PFSK-1 (cell line): ENCODE data around the gene MAST2.

ENCODE experiments used
- FOXP2 ChIP-seq: optimal IDR thresholded peaks from 2 replicates; pipeline ENCODE3; 2011; ENCODE audit warnings: borderline replicate concordance, control low read depth, inconsistent platforms; ENCODE audit not compliant: insufficient read depth; ENCODE audit errors: extremely low read length, extremely low read depth
- POLR2AphosphoS5 ChIP-seq: IDR thresholded peaks from 2 replicates; pipeline ENCODE4 v1.6.1; 2012; ENCODE audit warnings: low read depth, mild to moderate bottlenecking, control low read depth, low read length, moderate library complexity
- SIN3A ChIP-seq: IDR thresholded peaks from 2 replicates; pipeline ENCODE4 v1.6.1; 2012; ENCODE audit warnings: mild to moderate bottlenecking, low read length, moderate library complexity, borderline replicate concordance; ENCODE audit not compliant: insufficient read depth
- TAF1 ChIP-seq: IDR thresholded peaks from 2 replicates; pipeline ENCODE4 v1.6.1; 2012; ENCODE audit warnings: low read length, control low read depth, borderline replicate concordance; ENCODE audit not compliant: insufficient read depth
- TF ChIP-seq, protein P1 (sequence below), 2 experiments: IDR thresholded peaks; 2 replicates each; pipeline versions ENCODE4 v1.6.1 to v1.8.0; 2011 to 2012; ENCODE audit warnings: low read depth in 2 of 2, low read length in 2 of 2, control low read depth in 1 of 2, inconsistent platforms in 1 of 2, mild to moderate bottlenecking in 1 of 2, moderate library complexity in 1 of 2; ENCODE audit not compliant: insufficient read depth in 1 of 2

DNA sequence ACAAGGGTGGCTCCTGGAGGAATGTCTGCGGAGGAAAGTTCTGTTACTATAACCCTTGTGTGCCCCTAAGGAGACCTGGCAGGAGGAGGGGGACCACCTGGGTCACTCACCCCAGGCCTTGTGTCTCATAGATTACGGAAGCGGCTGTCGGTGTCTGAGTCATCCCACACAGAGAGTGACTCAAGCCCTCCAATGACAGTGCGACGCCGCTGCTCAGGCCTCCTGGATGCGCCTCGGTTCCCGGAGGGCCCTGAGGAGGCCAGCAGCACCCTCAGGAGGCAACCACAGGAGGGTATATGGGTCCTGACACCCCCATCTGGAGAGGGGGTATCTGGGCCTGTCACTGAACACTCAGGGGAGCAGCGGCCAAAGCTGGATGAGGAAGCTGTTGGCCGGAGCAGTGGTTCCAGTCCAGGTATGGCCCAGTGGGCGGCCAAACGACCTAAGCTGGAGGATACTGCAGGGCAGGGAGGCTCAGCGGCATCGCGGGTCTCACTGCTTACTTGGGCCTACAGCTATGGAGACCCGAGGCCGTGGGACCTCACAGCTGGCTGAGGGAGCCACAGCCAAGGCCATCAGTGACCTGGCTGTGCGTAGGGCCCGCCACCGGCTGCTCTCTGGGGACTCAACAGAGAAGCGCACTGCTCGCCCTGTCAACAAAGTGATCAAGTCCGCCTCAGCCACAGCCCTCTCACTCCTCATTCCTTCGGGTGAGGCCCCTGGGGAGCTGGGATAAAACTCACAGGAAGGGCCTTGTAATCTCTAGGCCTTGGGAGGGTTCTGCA lies 227.7 kb downstream of the MAST2 start:
- TF ChIP-seq, protein P1, sequence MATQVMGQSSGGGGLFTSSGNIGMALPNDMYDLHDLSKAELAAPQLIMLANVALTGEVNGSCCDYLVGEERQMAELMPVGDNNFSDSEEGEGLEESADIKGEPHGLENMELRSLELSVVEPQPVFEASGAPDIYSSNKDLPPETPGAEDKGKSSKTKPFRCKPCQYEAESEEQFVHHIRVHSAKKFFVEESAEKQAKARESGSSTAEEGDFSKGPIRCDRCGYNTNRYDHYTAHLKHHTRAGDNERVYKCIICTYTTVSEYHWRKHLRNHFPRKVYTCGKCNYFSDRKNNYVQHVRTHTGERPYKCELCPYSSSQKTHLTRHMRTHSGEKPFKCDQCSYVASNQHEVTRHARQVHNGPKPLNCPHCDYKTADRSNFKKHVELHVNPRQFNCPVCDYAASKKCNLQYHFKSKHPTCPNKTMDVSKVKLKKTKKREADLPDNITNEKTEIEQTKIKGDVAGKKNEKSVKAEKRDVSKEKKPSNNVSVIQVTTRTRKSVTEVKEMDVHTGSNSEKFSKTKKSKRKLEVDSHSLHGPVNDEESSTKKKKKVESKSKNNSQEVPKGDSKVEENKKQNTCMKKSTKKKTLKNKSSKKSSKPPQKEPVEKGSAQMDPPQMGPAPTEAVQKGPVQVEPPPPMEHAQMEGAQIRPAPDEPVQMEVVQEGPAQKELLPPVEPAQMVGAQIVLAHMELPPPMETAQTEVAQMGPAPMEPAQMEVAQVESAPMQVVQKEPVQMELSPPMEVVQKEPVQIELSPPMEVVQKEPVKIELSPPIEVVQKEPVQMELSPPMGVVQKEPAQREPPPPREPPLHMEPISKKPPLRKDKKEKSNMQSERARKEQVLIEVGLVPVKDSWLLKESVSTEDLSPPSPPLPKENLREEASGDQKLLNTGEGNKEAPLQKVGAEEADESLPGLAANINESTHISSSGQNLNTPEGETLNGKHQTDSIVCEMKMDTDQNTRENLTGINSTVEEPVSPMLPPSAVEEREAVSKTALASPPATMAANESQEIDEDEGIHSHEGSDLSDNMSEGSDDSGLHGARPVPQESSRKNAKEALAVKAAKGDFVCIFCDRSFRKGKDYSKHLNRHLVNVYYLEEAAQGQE (IDR thresholded peaks at IDR 0.05; ENCODE audit: insufficient read depth in 1 of 2, low read depth in 2 of 2, low read length in 2 of 2) = no peak
- no peak for TF ChIP-seq POLR2AphosphoS5
- TF ChIP-seq TAF1 = no peak
- TF ChIP-seq SIN3A = no peak
- TF ChIP-seq FOXP2 = no peak
